PC-3 (cell line): Measurements from ENCODE around the gene ADGRG6. TPM values are rescaled to one million over a fixed set of nuclear protein-coding genes. Genes with fewer than 3 reads are reported as not detected.

Source experiments
- ATAC-seq: fragments of 200-7000 bp; cut with Tn5 transposase; 2 replicates; pipeline ENCODE4 v1.9.1; 2020; ENCODE audit warnings: mild to moderate bottlenecking, moderate library complexity
- BruUV-seq: library from RNA; stranded (reverse); fragments of 400-500 nt; replicated peaks from 2 replicates; lab custom pipeline; 2021; lab: Mats Ljungman, UMichigan
- CTCF ChIA-PET: fragments of 300-600 bp; sonication (Branson Sonifier 250); formaldehyde crosslinking; loops from one replicate; lab custom pipeline; 2022; ENCODE audit warnings: antibody characterized with exemption; lab: Charles Lee
- POLR2A ChIA-PET: fragments of 300-600 bp; sonication (Branson Sonifier 250); formaldehyde crosslinking; loops from one replicate; lab custom pipeline; 2022; ENCODE audit warnings: antibody characterized with exemption; ENCODE audit not compliant: unreplicated experiment; lab: Charles Lee
- DNase-seq: peaks from one replicate; pipeline ENCODE4 v3.0.0-alpha.2; 2015
- H2AFZ ChIP-seq: fragments of 300-600 bp; sonication (generic); 2 replicates; pipeline ENCODE4 v1.6.0; 2016; ENCODE audit warnings: antibody characterized with exemption, low read length
- H3F3A ChIP-seq: fragments of 300-600 bp; sonication (generic); one replicate; pipeline ENCODE4 v1.6.0; 2017; ENCODE audit warnings: antibody characterized with exemption, low read length, control low read depth, mild to moderate bottlenecking; ENCODE audit not compliant: unreplicated experiment
- H3K27ac ChIP-seq: fragments of 300-600 bp; sonication (generic); 2 replicates; pipeline ENCODE4 v1.5.1; 2016; ENCODE audit warnings: mild to moderate bottlenecking, low read length
- H3K27me3 ChIP-seq: fragments of 300-600 bp; sonication (generic); 2 replicates; pipeline ENCODE4 v1.6.1; 2016; ENCODE audit warnings: low read length, mixed read lengths
- H3K36me3 ChIP-seq: fragments of 300-600 bp; sonication (generic); 2 replicates; pipeline ENCODE4 v1.6.1; 2016; ENCODE audit warnings: low read depth, mixed run types, low read length, mixed read lengths
- H3K4me1 ChIP-seq: fragments of 300-600 bp; sonication (generic); 2 replicates; pipeline ENCODE4 v1.5.1; 2016; ENCODE audit warnings: low read length; ENCODE audit not compliant: insufficient read depth
- H3K4me2 ChIP-seq: fragments of 300-600 bp; sonication (generic); 2 replicates; pipeline ENCODE4 v1.6.0; 2016; ENCODE audit warnings: low read length
- H3K4me3 ChIP-seq: fragments of 300-600 bp; sonication (generic); 2 replicates; pipeline ENCODE4 v1.5.1; 2016; ENCODE audit warnings: mild to moderate bottlenecking, low read length, mixed read lengths
- H3K79me2 ChIP-seq: fragments of 300-600 bp; sonication (generic); 2 replicates; pipeline ENCODE4 v1.6.1; 2017; ENCODE audit warnings: low read length, mixed read lengths
- H3K9ac ChIP-seq: fragments of 300-600 bp; sonication (generic); 2 replicates; pipeline ENCODE4 v1.6.0; 2016; ENCODE audit warnings: mild to moderate bottlenecking, low read length
- H3K9me2 ChIP-seq: fragments of 300-600 bp; sonication (generic); replicated peaks from 2 replicates; pipeline ENCODE4 v1.6.1; 2016; ENCODE audit warnings: mixed run types, low read length, mixed read lengths
- H3K9me3 ChIP-seq: fragments of 300-600 bp; sonication (generic); 2 replicates; pipeline ENCODE4 v1.6.1; 2016; ENCODE audit warnings: low read length, mixed read lengths
- H4K20me1 ChIP-seq: fragments of 300-600 bp; sonication (generic); 2 replicates; pipeline ENCODE4 v1.6.1; 2016; ENCODE audit warnings: low read length, mixed read lengths
- EZH2 ChIP-seq: fragments of 300-600 bp; sonication (generic); IDR thresholded peaks from one replicate; pipeline ENCODE4 v1.6.1; 2017; ENCODE audit warnings: antibody characterized with exemption, mild to moderate bottlenecking, low read length; ENCODE audit not compliant: unreplicated experiment
- EZH2phosphoT487 ChIP-seq: fragments of 300-600 bp; sonication (generic); IDR thresholded peaks from 2 replicates; pipeline ENCODE4 v1.6.1; 2018; ENCODE audit warnings: mild to moderate bottlenecking, antibody characterized with exemption, low read length, borderline replicate concordance
- intact Hi-C: fragments of 100-400 bp; cut with micrococcal nuclease; formaldehyde crosslinking; loops from 2 replicates; pipeline ENCODE4 v1.9.0; 2023
- total RNA-seq: library from RNA; depleted of rRNA; stranded (reverse); fragments of >200 nt; gene quantifications from 2 replicates; pipeline ENCODE4 v1.2.3, GENCODE V29; 2014
- TF ChIP-seq, protein P1 (sequence below): fragments of 300-600 bp; sonication (generic); conservative IDR thresholded peaks from 2 replicates; pipeline ENCODE4 v1.5.1; 2017; ENCODE audit warnings: antibody characterized with exemption, low read depth, mild to moderate bottlenecking, low read length

Gene ADGRG6
- total RNA-seq, 1 experiment from 2014 or later, result 73.2 TPM

DNA sequence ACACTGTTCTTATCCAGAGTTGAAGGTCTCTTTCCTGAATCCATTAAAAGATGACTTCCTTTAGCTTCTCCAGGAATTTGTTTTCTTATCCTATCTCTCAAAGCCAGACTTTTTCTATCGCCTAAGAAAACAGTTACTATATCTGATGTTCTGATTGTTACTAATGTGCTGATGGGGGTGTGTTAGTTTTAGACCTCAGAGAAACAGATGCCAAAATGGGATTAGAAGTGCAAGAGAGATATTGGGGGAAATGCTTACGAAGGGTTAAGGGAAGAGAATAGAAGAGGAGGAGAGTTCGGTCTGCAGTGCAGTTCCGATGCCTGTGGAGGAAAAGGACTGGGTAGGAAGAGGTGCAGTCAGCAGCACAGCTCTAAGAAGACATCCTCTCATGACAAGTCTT is 35.7 kb upstream of the ADGRG6 start:
- DNase-seq (no peak), ATAC-seq (no peak)
- no peak overlapping the region for H2AFZ ChIP-seq
- H3K4me3 ChIP-seq, result no peak overlapping the region
- no peaks in the 10 kb centered on the region for H3F3A ChIP-seq
- intact Hi-C loops, result no loop called here
- ChIA-PET CTCF (no interaction called here), POLR2A (no interaction called here)
- no peaks in the 10 kb centered on the region for H3K36me3 ChIP-seq
- H3K79me2 ChIP-seq, result no peaks in the 10 kb centered on the region
- no TSS peak for BruUV-seq
- no peak overlapping the region for H3K27ac ChIP-seq
- H3K9ac ChIP-seq, result no peak overlapping the region
- no peaks in the 10 kb centered on the region for H3K9me3 ChIP-seq
- no peaks in the 10 kb centered on the region for H4K20me1 ChIP-seq
- no peaks in the 10 kb centered on the region for H3K27me3 ChIP-seq
- TF ChIP-seq EZH2phosphoT487 (no peak), EZH2 (no peak)
- TF ChIP-seq, protein P1, sequence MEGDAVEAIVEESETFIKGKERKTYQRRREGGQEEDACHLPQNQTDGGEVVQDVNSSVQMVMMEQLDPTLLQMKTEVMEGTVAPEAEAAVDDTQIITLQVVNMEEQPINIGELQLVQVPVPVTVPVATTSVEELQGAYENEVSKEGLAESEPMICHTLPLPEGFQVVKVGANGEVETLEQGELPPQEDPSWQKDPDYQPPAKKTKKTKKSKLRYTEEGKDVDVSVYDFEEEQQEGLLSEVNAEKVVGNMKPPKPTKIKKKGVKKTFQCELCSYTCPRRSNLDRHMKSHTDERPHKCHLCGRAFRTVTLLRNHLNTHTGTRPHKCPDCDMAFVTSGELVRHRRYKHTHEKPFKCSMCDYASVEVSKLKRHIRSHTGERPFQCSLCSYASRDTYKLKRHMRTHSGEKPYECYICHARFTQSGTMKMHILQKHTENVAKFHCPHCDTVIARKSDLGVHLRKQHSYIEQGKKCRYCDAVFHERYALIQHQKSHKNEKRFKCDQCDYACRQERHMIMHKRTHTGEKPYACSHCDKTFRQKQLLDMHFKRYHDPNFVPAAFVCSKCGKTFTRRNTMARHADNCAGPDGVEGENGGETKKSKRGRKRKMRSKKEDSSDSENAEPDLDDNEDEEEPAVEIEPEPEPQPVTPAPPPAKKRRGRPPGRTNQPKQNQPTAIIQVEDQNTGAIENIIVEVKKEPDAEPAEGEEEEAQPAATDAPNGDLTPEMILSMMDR, result no peak
- H3K4me2 ChIP-seq, result no peak overlapping the region
- H3K4me1 ChIP-seq, result no peaks in the 10 kb centered on the region
- no peaks in the 10 kb centered on the region for H3K9me2 ChIP-seq

DNA sequence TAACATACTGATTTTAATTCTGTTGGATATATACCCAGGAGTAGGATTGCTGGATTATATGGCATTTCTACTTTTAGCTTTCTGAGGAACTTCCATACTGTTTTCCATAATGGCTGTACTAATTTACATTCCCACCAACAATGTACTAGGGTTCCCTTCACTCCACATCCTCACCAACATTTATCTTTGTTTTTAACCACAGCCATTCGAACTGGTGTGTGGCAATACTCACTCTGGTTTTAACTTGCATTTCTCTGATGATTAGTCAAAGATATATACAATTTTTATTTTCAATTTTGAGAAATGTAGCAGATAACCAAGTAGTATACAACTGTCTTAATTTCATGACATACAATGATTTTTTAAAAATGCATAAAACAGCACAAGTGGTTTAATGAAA is 30.3 kb upstream of the ADGRG6 start:
- Histone ChIP-seq H3K79me2 (no peaks in the 10 kb centered on the region), H3K27me3 (no peaks in the 10 kb centered on the region), H3K4me2 (no peak overlapping the region), H4K20me1 (no peaks in the 10 kb centered on the region), H3K27ac (no peak overlapping the region), H3K36me3 (no peaks in the 10 kb centered on the region), H3K4me1 (peaks cover 13% of the 10 kb centered on the region), H3K4me3 (no peak overlapping the region), H3F3A (no peaks in the 10 kb centered on the region), H3K9me3 (no peaks in the 10 kb centered on the region), H2AFZ (no peak overlapping the region), H3K9me2 (no peaks in the 10 kb centered on the region), H3K9ac (no peak overlapping the region)
- no peak for TF ChIP-seq EZH2phosphoT487
- TF ChIP-seq, protein P1, result no peak
- TF ChIP-seq EZH2, result no peak
- BruUV-seq, result no TSS peak
- no peak for DNase-seq
- POLR2A ChIA-PET, result no interaction called here
- no peak for ATAC-seq
- CTCF ChIA-PET, result no interaction called here
- intact Hi-C loops, result no loop called here

DNA sequence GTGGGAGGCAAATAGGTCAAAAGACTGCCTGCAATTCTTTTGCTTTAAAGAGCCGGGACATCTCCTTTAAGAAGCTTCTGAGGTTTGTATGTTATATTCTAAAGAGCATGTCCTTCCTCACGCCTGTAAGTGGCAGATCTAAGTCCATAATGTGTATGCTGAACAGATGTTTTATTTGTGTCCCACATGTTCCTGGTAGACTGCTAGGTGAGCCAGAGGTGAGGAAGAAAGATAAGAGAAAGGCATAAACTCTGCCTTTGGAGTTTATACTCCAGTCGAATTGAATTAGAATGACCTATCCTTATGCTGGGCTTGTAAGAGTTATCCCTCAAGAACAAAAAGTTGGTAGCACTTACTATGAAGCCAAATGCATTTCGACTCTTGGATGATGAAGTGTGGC is 27.2 kb upstream of the ADGRG6 start:
- peaks cover 25% of the 10 kb centered on the region for H3K4me1 ChIP-seq
- CTCF ChIA-PET, result no interaction called here
- H3K9me3 ChIP-seq, result no peaks in the 10 kb centered on the region
- H3F3A ChIP-seq, result no peaks in the 10 kb centered on the region
- no TSS peak for BruUV-seq
- ATAC-seq, result no peak
- intact Hi-C loops, result no loop called here
- H4K20me1 ChIP-seq, result no peaks in the 10 kb centered on the region
- H3K27ac ChIP-seq, result no peak overlapping the region
- no peak for TF ChIP-seq EZH2
- TF ChIP-seq, protein P1, result no peak
- no peak for TF ChIP-seq EZH2phosphoT487
- DNase-seq, result no peak
- H3K36me3 ChIP-seq, result no peaks in the 10 kb centered on the region
- no peak overlapping the region for H2AFZ ChIP-seq
- no peak overlapping the region for H3K9ac ChIP-seq
- H3K27me3 ChIP-seq, result no peaks in the 10 kb centered on the region
- no peak overlapping the region for H3K4me3 ChIP-seq
- POLR2A ChIA-PET, result no interaction called here
- H3K4me2 ChIP-seq, result no peak overlapping the region
- H3K79me2 ChIP-seq, result no peaks in the 10 kb centered on the region
- no peaks in the 10 kb centered on the region for H3K9me2 ChIP-seq
